MCF 10A (cell line): ENCODE results near the gene APIP. TPM values are rescaled to one million over a fixed set of nuclear protein-coding genes. Genes with fewer than 3 reads are reported as not detected.

Experiments
- BruUV-seq: library from RNA; stranded (reverse); fragments of 400-500 nt; replicated peaks from 2 replicates; lab custom pipeline; 2021; lab: Mats Ljungman, UMichigan
- CTCF ChIA-PET: fragments of 300-600 bp; sonication (Branson Sonifier 250); formaldehyde crosslinking; extraction: SDS; loops from one replicate; lab custom pipeline; 2021; ENCODE audit warnings: antibody characterized with exemption, inconsistent platforms; lab: Yijun Ruan, JAX
- POLR2A ChIA-PET: fragments of 300-600, 350-650 bp; sonication (Branson Sonifier 250); formaldehyde crosslinking; extraction: SDS; loops from one replicate; lab custom pipeline; 2020; ENCODE audit warnings: antibody characterized with exemption, inconsistent platforms; lab: Yijun Ruan, JAX
- DNase-seq: peaks from one replicate; pipeline ENCODE4 v3.0.0-alpha.2; 2018; ENCODE audit not compliant: unreplicated experiment
- H3K27ac Mint-ChIP-seq: one replicate; pipeline ENCODE4 v1.8.0; 2022; ENCODE audit warnings: mild to moderate bottlenecking, low read depth, mixed read lengths; ENCODE audit not compliant: unreplicated experiment
- H3K27me3 Mint-ChIP-seq: one replicate; pipeline ENCODE4 v1.8.0; 2022; ENCODE audit warnings: mixed read lengths; ENCODE audit not compliant: insufficient read depth, unreplicated experiment
- H3K36me3 Mint-ChIP-seq: one replicate; pipeline ENCODE4 v1.8.0; 2022; ENCODE audit warnings: mild to moderate bottlenecking, moderate library complexity, mixed read lengths; ENCODE audit not compliant: insufficient read depth, unreplicated experiment
- H3K4me1 Mint-ChIP-seq: one replicate; pipeline ENCODE4 v1.8.0; 2022; ENCODE audit warnings: mixed read lengths; ENCODE audit not compliant: insufficient read depth, unreplicated experiment
- H3K4me3 Mint-ChIP-seq: one replicate; pipeline ENCODE4 v1.8.0; 2022; ENCODE audit warnings: mild to moderate bottlenecking, moderate library complexity, mixed read lengths; ENCODE audit not compliant: unreplicated experiment
- H3K9me3 Mint-ChIP-seq: one replicate; pipeline ENCODE4 v1.8.0; 2022; ENCODE audit warnings: mixed read lengths; ENCODE audit not compliant: unreplicated experiment
- intact Hi-C: fragments of 100-400 bp; cut with micrococcal nuclease; formaldehyde crosslinking; loops from 2 replicates; pipeline ENCODE4 v1.14.1; 2022
- microRNA-seq: library from miRNA; unstranded; fragments of <30 nt; microRNA quantifications from one replicate; pipeline ENCODE4 v1.2.0, GENCODE V29; 2022
- total RNA-seq: library from RNA; stranded (reverse); gene quantifications from 2 replicates; pipeline ENCODE4 v1.2.3, GENCODE V29; 2022
- TF ChIP-seq, protein P1 (sequence below): fragments of 200-600 bp; IDR thresholded peaks from one replicate; pipeline ENCODE4 v1.8.0; 2022; ENCODE audit warnings: antibody characterized with exemption, mild to moderate bottlenecking; ENCODE audit not compliant: unreplicated experiment

APIP gene
- total RNA-seq, 1 experiment from 2014 or later = 36.9 TPM

- CTCF ChIA-PET = interaction anchor here (0.7 to 1.7 kb wide), 3 partner anchors 11 to 247 kb away, joined by 3 read pairs; no protein-coding TSS in a partner anchor
- POLR2A ChIA-PET = interaction anchor here (0.6 to 1.3 kb wide), 4 partner anchors 24 to 103 kb away, joined by 3 read pairs; no protein-coding TSS in a partner anchor
- TF ChIP-seq, protein P1, sequence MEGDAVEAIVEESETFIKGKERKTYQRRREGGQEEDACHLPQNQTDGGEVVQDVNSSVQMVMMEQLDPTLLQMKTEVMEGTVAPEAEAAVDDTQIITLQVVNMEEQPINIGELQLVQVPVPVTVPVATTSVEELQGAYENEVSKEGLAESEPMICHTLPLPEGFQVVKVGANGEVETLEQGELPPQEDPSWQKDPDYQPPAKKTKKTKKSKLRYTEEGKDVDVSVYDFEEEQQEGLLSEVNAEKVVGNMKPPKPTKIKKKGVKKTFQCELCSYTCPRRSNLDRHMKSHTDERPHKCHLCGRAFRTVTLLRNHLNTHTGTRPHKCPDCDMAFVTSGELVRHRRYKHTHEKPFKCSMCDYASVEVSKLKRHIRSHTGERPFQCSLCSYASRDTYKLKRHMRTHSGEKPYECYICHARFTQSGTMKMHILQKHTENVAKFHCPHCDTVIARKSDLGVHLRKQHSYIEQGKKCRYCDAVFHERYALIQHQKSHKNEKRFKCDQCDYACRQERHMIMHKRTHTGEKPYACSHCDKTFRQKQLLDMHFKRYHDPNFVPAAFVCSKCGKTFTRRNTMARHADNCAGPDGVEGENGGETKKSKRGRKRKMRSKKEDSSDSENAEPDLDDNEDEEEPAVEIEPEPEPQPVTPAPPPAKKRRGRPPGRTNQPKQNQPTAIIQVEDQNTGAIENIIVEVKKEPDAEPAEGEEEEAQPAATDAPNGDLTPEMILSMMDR = no peak
- Mint-ChIP-seq H3K36me3 (peaks cover 5% of the 10 kb centered on the region), H3K4me3 (no peak overlapping the region), H3K27me3 (no peaks in the 10 kb centered on the region), H3K4me1 (no peaks in the 10 kb centered on the region), H3K9me3 (no peaks in the 10 kb centered on the region), H3K27ac (no peak overlapping the region)
- intact Hi-C loops = no loop called here
- no peak for DNase-seq
- no TSS peak for BruUV-seq
Observed at GRCh38 chr11:34833602-34834001, 82.6 kb downstream of the APIP start.

Small RNA genes within 50 kb of the gene (microRNA-seq; reads per million reads assigned to microRNA genes)
- gene MIR1343 = 19.4 reads per million, percentile 57 among the genes with 10 or more reads in this experiment

Other genes with a start within 250 kb of the APIP start
- 35.5 and 35.9 TPM in 2 replicates for gene PDHX, start 239 bp upstream of the APIP start, total RNA-seq
- 323 and 446 TPM in 2 replicates for gene CD44, start 222.8 kb upstream of the APIP start, total RNA-seq